ENCODE measurements around the gene CLEC4G. TPM values are rescaled to one million over a fixed set of nuclear protein-coding genes. Genes with fewer than 3 reads are reported as not detected.

CLEC4G gene
- total and polyA plus RNA-seq, 9 of the 15 experiments (the other 6 are each of a cell fraction or from before 2014, with no cell fraction given), result not detected

GRCh38 chr19:7704280-7705060, 27.4 kb downstream of the CLEC4G start (continued):
- TF ChIP-seq CLOCK (CRISPR knock-in tag; IDR thresholded peaks at IDR 0.05; ENCODE audit: borderline replicate concordance), result no peak
- TF ChIP-seq PYGO2 (tag; IDR thresholded peaks at IDR 0.05), result no peak
- no peak for TF ChIP-seq L3MBTL2 (IDR thresholded peaks at IDR 0.05)
- no peak for TF ChIP-seq RBM34 (IDR thresholded peaks at IDR 0.05; ENCODE audit: borderline replicate concordance, insufficient read depth, low read length)
- TF ChIP-seq GABPB1 (CRISPR knock-in tag; IDR thresholded peaks at IDR 0.05), result no peak
- no peak for TF ChIP-seq YY1 (IDR thresholded peaks at IDR 0.05; ENCODE audit: borderline replicate concordance in 1 of 3, control insufficient read depth in 1 of 3, extremely low read depth in 1 of 3, insufficient read depth in 3 of 3, insufficient read length in 1 of 3, insufficient replicate concordance in 2 of 3, low read depth in 1 of 3, low read length in 2 of 3)
- TF ChIP-seq, protein P1, sequence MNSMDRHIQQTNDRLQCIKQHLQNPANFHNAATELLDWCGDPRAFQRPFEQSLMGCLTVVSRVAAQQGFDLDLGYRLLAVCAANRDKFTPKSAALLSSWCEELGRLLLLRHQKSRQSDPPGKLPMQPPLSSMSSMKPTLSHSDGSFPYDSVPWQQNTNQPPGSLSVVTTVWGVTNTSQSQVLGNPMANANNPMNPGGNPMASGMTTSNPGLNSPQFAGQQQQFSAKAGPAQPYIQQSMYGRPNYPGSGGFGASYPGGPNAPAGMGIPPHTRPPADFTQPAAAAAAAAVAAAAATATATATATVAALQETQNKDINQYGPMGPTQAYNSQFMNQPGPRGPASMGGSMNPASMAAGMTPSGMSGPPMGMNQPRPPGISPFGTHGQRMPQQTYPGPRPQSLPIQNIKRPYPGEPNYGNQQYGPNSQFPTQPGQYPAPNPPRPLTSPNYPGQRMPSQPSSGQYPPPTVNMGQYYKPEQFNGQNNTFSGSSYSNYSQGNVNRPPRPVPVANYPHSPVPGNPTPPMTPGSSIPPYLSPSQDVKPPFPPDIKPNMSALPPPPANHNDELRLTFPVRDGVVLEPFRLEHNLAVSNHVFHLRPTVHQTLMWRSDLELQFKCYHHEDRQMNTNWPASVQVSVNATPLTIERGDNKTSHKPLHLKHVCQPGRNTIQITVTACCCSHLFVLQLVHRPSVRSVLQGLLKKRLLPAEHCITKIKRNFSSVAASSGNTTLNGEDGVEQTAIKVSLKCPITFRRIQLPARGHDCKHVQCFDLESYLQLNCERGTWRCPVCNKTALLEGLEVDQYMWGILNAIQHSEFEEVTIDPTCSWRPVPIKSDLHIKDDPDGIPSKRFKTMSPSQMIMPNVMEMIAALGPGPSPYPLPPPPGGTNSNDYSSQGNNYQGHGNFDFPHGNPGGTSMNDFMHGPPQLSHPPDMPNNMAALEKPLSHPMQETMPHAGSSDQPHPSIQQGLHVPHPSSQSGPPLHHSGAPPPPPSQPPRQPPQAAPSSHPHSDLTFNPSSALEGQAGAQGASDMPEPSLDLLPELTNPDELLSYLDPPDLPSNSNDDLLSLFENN (IDR thresholded peaks at IDR 0.05; ENCODE audit: low read depth in 2 of 2, low read length in 2 of 2), result no peak
- TF ChIP-seq ZC3H8 (IDR thresholded peaks at IDR 0.05), result no peak
- TF ChIP-seq ZNF76 (CRISPR knock-in tag; IDR thresholded peaks at IDR 0.05; ENCODE audit: borderline replicate concordance), result no peak
- no peak for TF ChIP-seq MCM3 (IDR thresholded peaks at IDR 0.05)
- no peak for TF ChIP-seq MECOM (CRISPR knock-in tag; IDR thresholded peaks at IDR 0.05)
- no peak for TF ChIP-seq PTRF (tag; IDR thresholded peaks at IDR 0.05)
- no peak for TF ChIP-seq GTF3C2 (IDR thresholded peaks at IDR 0.05; ENCODE audit: borderline replicate concordance, extremely low read depth, insufficient read length)
